ENCODE results near the gene VSTM1. TPM values are rescaled to one million over a fixed set of nuclear protein-coding genes. Genes with fewer than 3 reads are reported as not detected.
"Not testable (repeated sequence)": the region's sequence is repeated elsewhere in the genome, so short reads cannot be mapped to it uniquely, and the experiment has no call there.

VSTM1 gene
- total RNA-seq, 2 donors from 2014 or later = not detected

DNA sequence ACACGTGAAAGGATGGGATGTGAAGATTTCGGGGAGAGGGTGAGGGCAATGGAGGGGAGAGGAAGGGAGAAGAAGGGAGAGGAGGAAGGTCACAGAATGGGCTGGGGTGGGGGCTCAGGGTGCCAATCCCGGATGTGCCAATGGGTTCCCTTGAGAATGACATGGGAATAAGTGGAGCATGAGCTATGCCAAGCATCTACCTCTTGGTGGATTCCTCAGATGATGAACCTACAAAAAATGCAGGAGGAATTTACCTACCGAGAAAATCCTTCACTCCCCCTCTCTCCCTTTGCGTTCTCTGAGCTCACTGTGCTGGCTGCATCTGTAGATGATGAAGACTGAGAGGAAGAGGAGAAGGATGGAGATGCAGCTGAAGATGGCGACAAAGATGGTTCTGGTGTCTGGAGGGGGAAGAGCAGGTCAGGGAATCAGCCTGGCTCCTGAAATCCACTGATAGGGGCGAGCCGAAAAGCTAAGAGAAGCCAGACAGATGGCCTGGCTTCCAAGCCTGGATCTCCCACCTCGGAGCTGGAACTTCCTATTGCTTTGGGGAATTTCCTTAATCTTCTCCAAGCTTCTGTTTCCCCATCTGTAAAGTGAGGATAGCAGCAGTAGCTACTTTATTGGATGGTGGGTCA, 21.6 kb downstream of the VSTM1 start:
- H3K9me3 ChIP-seq = no peaks in the 10 kb centered on the region
- H3K4me1 ChIP-seq (ENCODE audit: control insufficient read depth in 1 of 2, low read depth in 2 of 2) = no peaks in the 10 kb centered on the region
- TF ChIP-seq CTCF (IDR thresholded peaks at IDR 0.05) = no peak
- no peak for ATAC-seq (ENCODE audit: insufficient number of reproducible peaks, low FRiP score, low read depth)
- no peak for DNase-seq (ENCODE audit: low spot score)
- no peaks in the 10 kb centered on the region for H3K27me3 ChIP-seq (replicated peaks; ENCODE audit: insufficient read depth)
- H3K27ac ChIP-seq = no peak overlapping the region
- no peak overlapping the region for H3K4me3 ChIP-seq
- no peaks in the 10 kb centered on the region for H3K36me3 ChIP-seq

- ATAC-seq (ENCODE audit: insufficient number of reproducible peaks, low FRiP score, low read depth) = no peak
- no peak for TF ChIP-seq CTCF (IDR thresholded peaks at IDR 0.05)
- no peak overlapping the region for H3K4me3 ChIP-seq
- no peaks in the 10 kb centered on the region for H3K9me3 ChIP-seq
- H3K36me3 ChIP-seq = no peaks in the 10 kb centered on the region
- H3K27ac ChIP-seq = no peak overlapping the region
- H3K4me1 ChIP-seq (ENCODE audit: control insufficient read depth in 1 of 2, low read depth in 2 of 2) = no peaks in the 10 kb centered on the region
- no peaks in the 10 kb centered on the region for H3K27me3 ChIP-seq (replicated peaks; ENCODE audit: insufficient read depth)
- no peak for DNase-seq (ENCODE audit: low spot score)
These were observed 23.7 kb downstream of the VSTM1 start for GRCh38 chr19:54040003-54040402.

DNA sequence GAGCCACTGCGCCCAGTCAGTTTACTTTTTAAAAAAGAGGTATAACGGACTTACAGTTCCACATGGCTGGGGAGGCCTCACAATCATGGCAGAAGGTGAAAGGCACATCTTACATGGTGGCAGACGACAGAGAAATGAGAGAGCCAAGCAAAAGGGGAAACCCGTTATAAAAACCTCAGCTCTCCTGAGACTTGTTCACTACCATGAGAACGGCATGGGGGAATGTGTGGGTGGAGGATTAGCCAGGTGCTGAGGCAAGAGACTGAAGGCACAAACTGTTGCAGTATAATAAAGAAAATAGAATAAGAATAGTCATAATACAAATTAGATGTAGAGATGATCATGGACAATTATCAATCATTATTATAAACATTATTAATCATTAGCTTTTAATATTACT, 27.2 kb downstream of the VSTM1 start:
- H3K36me3 ChIP-seq; H3K9me3 ChIP-seq; H3K27ac ChIP-seq; H3K4me3 ChIP-seq; DNase-seq (ENCODE audit: low spot score); ATAC-seq (ENCODE audit: insufficient number of reproducible peaks, low FRiP score, low read depth); H3K27me3 ChIP-seq (replicated peaks; ENCODE audit: insufficient read depth); H3K4me1 ChIP-seq (ENCODE audit: control insufficient read depth in 1 of 2, low read depth in 2 of 2): not testable (repeated sequence)

DNA sequence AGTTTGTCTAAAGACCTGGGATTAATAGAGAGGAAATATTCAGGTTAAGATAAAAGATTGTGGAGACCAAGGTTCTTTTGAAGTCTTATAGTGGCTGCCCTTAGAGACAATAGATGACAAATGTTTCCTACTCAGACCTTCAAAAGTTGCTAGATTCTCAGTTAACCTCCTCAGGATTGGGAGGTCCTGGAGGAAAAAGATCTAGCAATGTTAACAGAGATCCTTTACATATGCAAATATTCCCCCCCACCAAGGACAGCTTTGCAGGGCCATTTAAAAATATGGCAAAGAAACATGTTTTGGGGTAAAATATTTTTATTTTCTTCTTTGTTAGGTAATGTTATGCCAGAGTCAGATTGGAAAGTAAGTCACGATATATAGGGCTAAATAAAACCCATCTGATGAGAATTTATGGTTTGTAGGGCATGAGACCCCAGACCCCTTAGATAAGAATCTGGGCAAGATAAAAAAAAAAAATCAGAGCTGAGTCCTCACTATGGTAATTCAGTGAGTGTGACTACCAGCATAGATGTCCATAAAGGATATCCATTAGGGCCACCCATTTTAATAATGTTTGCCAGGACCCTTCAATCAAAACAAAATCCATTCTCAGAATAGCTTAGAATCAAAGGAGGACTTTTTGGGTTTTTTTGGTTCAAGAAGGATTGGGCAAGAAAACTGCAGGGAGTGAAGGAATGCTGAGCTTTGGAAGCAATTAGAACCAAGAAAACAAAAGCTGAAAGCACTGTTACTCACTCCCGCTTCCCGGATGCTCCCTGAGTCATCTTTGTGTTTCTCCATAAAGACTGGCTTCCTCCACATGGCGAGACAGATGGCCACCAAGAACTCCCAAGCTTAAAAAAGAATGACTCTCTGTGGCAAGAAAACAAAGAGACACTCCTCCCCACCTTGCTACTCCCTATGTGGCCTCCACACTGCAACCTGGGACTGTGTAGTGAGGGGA, 28.2 kb downstream of the VSTM1 start:
- no peak for TF ChIP-seq CTCF (IDR thresholded peaks at IDR 0.05)
- H3K4me3 ChIP-seq = no peak overlapping the region
- no peaks in the 10 kb centered on the region for H3K9me3 ChIP-seq

DNA sequence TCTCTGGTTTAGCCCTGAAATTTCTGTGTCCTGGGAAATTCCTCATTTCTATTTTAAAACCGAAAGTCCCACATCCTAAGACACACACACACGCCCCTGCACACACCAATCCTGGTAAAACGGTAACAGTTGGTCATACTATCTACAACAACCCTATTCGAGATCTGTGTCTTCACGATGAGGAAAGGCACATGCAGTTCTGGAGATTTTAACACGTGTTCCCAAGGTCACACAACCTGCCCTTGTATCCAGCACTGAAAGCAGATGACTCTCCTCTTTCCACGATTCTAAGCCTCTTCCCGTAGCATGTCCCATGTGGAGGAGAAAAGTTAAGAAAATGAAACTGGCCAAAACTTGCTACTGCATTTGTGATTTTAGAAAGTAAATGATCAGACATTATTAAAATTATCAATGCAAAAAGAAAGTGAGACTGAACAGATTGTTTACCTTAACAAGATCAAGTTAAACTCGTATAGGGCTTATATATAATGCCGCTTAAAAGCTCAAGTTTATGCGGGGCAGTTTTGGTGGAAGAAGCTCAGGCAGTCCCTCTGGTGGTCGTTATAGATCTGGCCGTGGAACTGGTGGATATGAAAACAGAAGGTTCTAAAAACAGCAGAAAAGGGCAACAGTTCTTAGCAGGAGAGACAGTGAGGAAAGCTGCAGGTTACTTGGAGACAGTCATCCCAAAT, 32.7 kb downstream of the VSTM1 start:
- H3K27ac ChIP-seq = no peak overlapping the region
- TF ChIP-seq CTCF (IDR thresholded peaks at IDR 0.05) = no peak
- DNase-seq (ENCODE audit: low spot score) (no peak), ATAC-seq (ENCODE audit: insufficient number of reproducible peaks, low FRiP score, low read depth) (no peak)
- H3K4me3 ChIP-seq = no peak overlapping the region
- H3K36me3 ChIP-seq = no peaks in the 10 kb centered on the region
- no peaks in the 10 kb centered on the region for H3K9me3 ChIP-seq
- no peaks in the 10 kb centered on the region for H3K27me3 ChIP-seq (replicated peaks; ENCODE audit: insufficient read depth)
- no peaks in the 10 kb centered on the region for H3K4me1 ChIP-seq (ENCODE audit: control insufficient read depth in 1 of 2, low read depth in 2 of 2)

More for the DNA sequence above, 28.2 kb downstream of the VSTM1 start:
- H3K36me3 ChIP-seq = no peaks in the 10 kb centered on the region
- H3K4me1 ChIP-seq (ENCODE audit: control insufficient read depth in 1 of 2, low read depth in 2 of 2) = no peaks in the 10 kb centered on the region
- H3K27me3 ChIP-seq (replicated peaks; ENCODE audit: insufficient read depth) = no peaks in the 10 kb centered on the region
- no peak for ATAC-seq (ENCODE audit: insufficient number of reproducible peaks, low FRiP score, low read depth)
- no peak overlapping the region for H3K27ac ChIP-seq
- no peak for DNase-seq (ENCODE audit: low spot score)

Measured in thoracic aorta (tissue), 2 donors.